Type B pancreatic cell (in vitro differentiated cells): ENCODE results near the gene VPS35. TPM values are rescaled to one million over a fixed set of nuclear protein-coding genes. Genes with fewer than 3 reads are reported as not detected.

Source experiments
- DNase-seq: peaks from one replicate; pipeline ENCODE4 v3.0.0; 2021; ENCODE audit warnings: mixed read lengths; ENCODE audit not compliant: unreplicated experiment; ENCODE audit errors: extremely low spot score
- H3K27ac Mint-ChIP-seq: 2 replicates; pipeline ENCODE4 v1.8.0; 2021; ENCODE audit warnings: mild to moderate bottlenecking, mixed read lengths
- H3K27me3 Mint-ChIP-seq: 2 replicates; pipeline ENCODE4 v1.8.0; 2021; ENCODE audit warnings: mixed read lengths
- H3K36me3 Mint-ChIP-seq: 2 replicates; pipeline ENCODE4 v1.8.0; 2021; ENCODE audit warnings: mixed read lengths
- H3K4me1 Mint-ChIP-seq: one replicate; pipeline ENCODE4 v1.8.0; 2021; ENCODE audit warnings: mixed read lengths; ENCODE audit not compliant: unreplicated experiment
- H3K4me3 Mint-ChIP-seq: 2 replicates; pipeline ENCODE4 v1.8.0; 2021; ENCODE audit warnings: mild to moderate bottlenecking, mixed read lengths
- H3K9me3 Mint-ChIP-seq: 2 replicates; pipeline ENCODE4 v1.8.0; 2021; ENCODE audit warnings: mixed read lengths
- total RNA-seq: library from RNA; stranded (reverse); gene quantifications from 2 replicates; pipeline ENCODE4 v1.2.1, GENCODE V29; 2021; ENCODE audit warnings: low replicate concordance
- TF ChIP-seq, protein P1 (sequence below): fragments of 200-600 bp; sonication (generic); conservative IDR thresholded peaks from 2 replicates; pipeline ENCODE4 v1.5.0; 2021; ENCODE audit warnings: antibody characterized with exemption, mild to moderate bottlenecking

VPS35 gene
- total RNA-seq, 1 donor from 2014 or later: 125 TPM

DNA sequence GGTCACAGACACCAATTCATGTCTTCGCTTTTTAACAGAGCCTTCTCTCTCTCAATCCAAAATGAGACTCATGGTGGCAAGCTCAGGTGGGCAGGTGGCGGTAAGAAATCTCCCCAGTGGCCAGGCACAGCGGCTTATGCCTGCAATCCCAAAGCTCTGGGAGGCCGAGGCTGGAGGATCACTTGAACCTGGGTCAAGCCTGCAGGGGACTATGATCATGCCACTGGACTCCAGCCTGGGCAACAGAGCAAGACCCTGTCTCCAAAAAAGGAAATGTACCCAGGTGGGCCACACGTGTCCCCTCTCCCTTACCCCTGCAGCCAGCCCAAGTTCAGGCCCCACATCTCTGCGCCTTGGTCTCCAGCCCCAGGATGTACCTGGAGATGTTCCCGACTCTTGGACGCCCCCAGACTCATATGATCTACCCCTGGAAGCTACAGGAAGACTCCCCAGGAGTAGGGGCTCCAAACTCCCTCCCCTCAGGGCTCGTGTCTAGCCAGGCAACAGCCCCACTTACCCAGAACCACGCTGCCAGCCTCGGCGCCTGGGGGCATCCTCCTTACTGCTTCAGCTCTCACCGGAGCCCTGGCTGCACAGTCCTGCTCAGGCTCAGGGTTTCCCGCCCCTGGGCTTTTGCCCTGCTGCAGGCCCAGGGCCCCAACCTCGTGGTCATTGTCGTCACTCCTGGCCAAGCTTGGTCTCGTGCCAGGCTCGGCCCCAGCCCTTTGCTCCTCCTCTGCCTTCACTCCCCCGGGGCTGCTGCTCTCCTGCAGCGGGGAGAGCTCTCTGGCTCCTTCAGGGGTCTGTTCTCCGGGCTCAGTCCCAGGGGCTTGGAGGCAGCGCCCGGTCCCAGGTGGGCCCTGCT lies 42.9 kb upstream of the VPS35 start:
- TF ChIP-seq, protein P1, sequence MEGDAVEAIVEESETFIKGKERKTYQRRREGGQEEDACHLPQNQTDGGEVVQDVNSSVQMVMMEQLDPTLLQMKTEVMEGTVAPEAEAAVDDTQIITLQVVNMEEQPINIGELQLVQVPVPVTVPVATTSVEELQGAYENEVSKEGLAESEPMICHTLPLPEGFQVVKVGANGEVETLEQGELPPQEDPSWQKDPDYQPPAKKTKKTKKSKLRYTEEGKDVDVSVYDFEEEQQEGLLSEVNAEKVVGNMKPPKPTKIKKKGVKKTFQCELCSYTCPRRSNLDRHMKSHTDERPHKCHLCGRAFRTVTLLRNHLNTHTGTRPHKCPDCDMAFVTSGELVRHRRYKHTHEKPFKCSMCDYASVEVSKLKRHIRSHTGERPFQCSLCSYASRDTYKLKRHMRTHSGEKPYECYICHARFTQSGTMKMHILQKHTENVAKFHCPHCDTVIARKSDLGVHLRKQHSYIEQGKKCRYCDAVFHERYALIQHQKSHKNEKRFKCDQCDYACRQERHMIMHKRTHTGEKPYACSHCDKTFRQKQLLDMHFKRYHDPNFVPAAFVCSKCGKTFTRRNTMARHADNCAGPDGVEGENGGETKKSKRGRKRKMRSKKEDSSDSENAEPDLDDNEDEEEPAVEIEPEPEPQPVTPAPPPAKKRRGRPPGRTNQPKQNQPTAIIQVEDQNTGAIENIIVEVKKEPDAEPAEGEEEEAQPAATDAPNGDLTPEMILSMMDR: no peak
- Mint-ChIP-seq H3K36me3 (no peaks in the 10 kb centered on the region), H3K4me1 (no peaks in the 10 kb centered on the region), H3K9me3 (no peaks in the 10 kb centered on the region), H3K27ac (no peak overlapping the region), H3K27me3 (no peaks in the 10 kb centered on the region), H3K4me3 (no peak overlapping the region)
- no peak for DNase-seq

DNA sequence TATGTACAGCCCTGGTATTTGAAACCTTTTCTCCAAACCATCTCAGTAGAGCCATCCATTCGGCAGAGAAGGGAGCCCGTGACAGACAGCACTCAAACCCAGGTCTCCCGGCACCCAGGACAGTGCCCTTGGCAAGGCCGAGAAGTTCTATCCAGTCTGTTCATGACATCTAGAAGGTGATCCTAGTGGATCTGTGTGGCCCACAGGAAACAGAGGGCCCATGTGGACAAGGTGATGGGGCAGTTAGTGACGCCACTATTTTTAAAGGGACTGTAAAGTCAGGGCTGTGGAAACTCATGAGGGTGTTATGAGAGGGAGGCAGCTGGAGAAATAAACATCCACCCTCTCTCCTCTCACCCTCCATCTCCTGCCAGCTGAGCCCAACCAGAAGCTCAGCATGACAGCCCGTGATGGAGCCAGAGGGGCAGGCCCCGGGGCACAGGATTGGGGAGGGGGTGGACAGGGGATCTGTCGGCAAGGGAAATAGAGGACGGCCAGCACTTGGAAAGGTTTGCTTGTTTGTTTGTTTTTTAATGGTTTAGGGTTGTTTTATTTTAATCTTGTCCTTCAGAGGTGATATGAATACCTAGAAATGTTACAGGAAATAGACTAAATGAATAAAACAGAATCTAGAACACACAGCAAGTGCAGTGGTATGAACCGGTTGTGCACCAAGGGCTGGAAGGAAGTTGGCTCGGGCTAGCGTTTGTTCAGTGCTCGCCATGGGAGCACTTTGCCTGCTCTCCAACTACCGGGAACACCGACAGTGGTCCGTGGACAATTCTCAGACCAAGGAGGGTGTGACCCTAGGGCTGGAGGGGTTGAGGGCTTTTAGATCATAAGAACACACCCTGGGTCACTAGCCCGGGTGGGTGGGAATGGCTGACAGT lies 42.1 kb upstream of the VPS35 start:
- Mint-ChIP-seq H3K4me1 (no peaks in the 10 kb centered on the region), H3K27ac (no peak overlapping the region)

DNA sequence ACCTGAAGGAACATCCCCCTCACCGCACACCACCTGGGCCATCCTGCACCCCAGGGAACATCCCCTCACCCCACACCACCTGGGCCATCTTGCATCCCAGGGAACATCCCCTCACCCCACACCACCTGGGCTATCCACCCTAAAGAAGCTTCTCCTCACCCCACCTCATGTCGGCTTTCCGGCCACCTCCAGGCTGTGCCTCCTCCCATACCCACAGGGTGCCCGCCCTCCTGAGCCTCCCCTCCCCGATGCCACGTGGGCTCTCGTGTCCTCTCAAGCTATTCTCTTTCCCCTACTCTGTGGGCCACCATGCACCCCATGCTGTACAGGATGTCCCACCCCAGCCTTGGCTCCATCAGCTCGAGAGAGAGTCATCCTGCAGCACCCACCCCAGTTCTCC lies 41.1 kb upstream of the VPS35 start:
- H3K4me3 Mint-ChIP-seq: no peak overlapping the region
- TF ChIP-seq, protein P1: no peak
- no peaks in the 10 kb centered on the region for H3K27me3 Mint-ChIP-seq

More for the DNA sequence above, 42.1 kb upstream of the VPS35 start:
- TF ChIP-seq, protein P1: no peak
- H3K27me3 Mint-ChIP-seq: no peaks in the 10 kb centered on the region
- H3K4me3 Mint-ChIP-seq: no peak overlapping the region
- DNase-seq: no peak
- H3K9me3 Mint-ChIP-seq: no peaks in the 10 kb centered on the region
- no peaks in the 10 kb centered on the region for H3K36me3 Mint-ChIP-seq

DNA sequence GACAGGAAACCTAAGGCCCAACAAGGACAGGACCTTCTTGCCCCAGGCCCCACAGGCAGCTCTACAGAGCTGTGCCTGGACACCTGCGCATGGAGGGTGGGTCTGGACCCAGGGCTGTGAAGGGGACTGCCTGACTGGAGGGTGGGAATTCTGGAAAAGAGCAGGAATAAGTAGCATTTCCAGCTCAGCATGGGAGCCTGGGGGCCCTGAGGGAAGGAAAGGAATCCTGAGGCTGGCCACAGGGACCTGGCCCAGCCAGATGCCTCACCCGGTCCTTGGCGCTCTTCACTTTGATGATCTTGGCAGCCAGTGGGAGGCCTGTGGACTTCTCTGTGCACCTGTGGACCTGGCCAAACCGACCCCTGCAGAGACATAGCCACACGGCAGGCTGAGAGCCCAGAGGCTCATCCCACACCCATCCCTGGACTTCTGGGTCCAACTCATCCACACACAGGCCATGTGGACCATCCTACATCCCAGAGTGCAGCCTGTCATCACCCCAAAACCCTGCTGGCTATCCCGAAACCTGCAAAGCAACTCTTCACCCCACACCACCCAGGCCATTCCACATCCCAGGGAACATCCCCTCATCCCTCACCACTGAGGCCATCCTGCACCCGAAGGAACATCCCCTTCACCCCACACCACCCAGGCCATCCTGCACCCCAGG lies 40.5 kb upstream of the VPS35 start:
- H3K9me3 Mint-ChIP-seq: no peaks in the 10 kb centered on the region
- H3K27me3 Mint-ChIP-seq: no peaks in the 10 kb centered on the region
- DNase-seq: no peak
- H3K4me1 Mint-ChIP-seq: no peaks in the 10 kb centered on the region
- TF ChIP-seq, protein P1: no peak
- no peak overlapping the region for H3K4me3 Mint-ChIP-seq
- H3K36me3 Mint-ChIP-seq: no peaks in the 10 kb centered on the region
- H3K27ac Mint-ChIP-seq: no peak overlapping the region

More for the DNA sequence above, 41.1 kb upstream of the VPS35 start:
- no peak overlapping the region for H3K27ac Mint-ChIP-seq
- no peaks in the 10 kb centered on the region for H3K36me3 Mint-ChIP-seq
- no peaks in the 10 kb centered on the region for H3K4me1 Mint-ChIP-seq
- H3K9me3 Mint-ChIP-seq: no peaks in the 10 kb centered on the region
- DNase-seq: no peak

DNA sequence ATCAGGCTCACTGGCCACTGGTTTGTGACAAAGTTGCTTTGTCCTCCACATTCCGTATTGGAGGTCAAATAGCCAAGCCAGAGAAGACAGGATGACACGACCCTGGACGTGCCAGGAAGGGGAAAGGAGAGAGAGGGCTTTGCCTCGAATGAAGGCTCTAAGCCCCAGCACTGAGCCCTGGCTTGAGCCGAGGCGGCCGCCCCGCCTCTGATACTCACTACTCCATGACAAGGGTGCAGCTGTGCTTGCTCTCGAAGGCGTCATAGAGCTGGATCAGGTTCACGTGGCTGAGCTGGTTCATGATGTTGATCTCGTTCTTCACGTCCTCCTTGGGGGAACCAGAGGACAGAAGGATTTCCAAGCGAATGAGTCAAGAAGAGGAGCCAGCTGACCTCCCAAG lies 39.8 kb upstream of the VPS35 start:
- no peaks in the 10 kb centered on the region for H3K9me3 Mint-ChIP-seq
- TF ChIP-seq, protein P1: no peak
- no peaks in the 10 kb centered on the region for H3K36me3 Mint-ChIP-seq
- H3K4me1 Mint-ChIP-seq: no peaks in the 10 kb centered on the region
- H3K4me3 Mint-ChIP-seq: no peak overlapping the region
- no peaks in the 10 kb centered on the region for H3K27me3 Mint-ChIP-seq
- DNase-seq: no peak
- H3K27ac Mint-ChIP-seq: no peak overlapping the region
